ENCODE results near the gene C22orf23.

The C22orf23 gene

GRCh38 chr22:37905534-37906363, 47.7 kb downstream of the C22orf23 start, which contains the start of gene MICALL1:
Gene MICALL1 (plus strand): TSS chr22:37906297. CDS start chr22:37906423, 126 bp downstream.
- in situ Hi-C loops (cut with HindIII; ENCODE audit: low sequenced_read_pairs) = no loop called here

GRCh38 chr22:37904572-37905533, 48.5 kb downstream of the C22orf23 start:
- in situ Hi-C loops (cut with HindIII; ENCODE audit: low sequenced_read_pairs) = no loop called here

- in situ Hi-C loops (cut with HindIII; ENCODE audit: low sequenced_read_pairs) = no loop called here
These were observed 54.8 kb downstream of the C22orf23 start for GRCh38 chr22:37898441-37899181.

GRCh38 chr22:37897807-37898206, 55.6 kb downstream of the C22orf23 start:
- in situ Hi-C loops (cut with HindIII; ENCODE audit: low sequenced_read_pairs) = no loop called here

- in situ Hi-C loops (cut with HindIII; ENCODE audit: low sequenced_read_pairs) = no loop called here
These were observed 56.5 kb downstream of the C22orf23 start for GRCh38 chr22:37896939-37897338.

- in situ Hi-C loops (cut with HindIII; ENCODE audit: low sequenced_read_pairs) = no loop called here
These were observed 57.2 kb downstream of the C22orf23 start for GRCh38 chr22:37896181-37896592.

- in situ Hi-C loops (cut with HindIII; ENCODE audit: low sequenced_read_pairs) = no loop called here
These were observed 58.3 kb downstream of the C22orf23 start for GRCh38 chr22:37894939-37895670.

- in situ Hi-C loops (cut with HindIII; ENCODE audit: low sequenced_read_pairs) = no loop called here
These were observed 59.8 kb downstream of the C22orf23 start for GRCh38 chr22:37893583-37893983.
